ENCODE data around the gene HNRNPR. TPM values are rescaled to one million over a fixed set of nuclear protein-coding genes. Genes with fewer than 3 reads are reported as not detected.

Gene HNRNPR
- total RNA-seq, 1 experiment from 2014 or later = 194 TPM

- no peak for ATAC-seq
- H4K20me1 ChIP-seq (ENCODE audit: insufficient read depth) = peaks cover 29% of the 10 kb centered on the region; the same call in 1 of the 2 replicates
- no peak overlapping the region for H3K9ac ChIP-seq (ENCODE audit: low read length)
- intact Hi-C loops (cut with micrococcal nuclease) = loop anchor here (1.0 kb wide), 1 partner anchor 25 kb away; no protein-coding TSS in a partner anchor
- H3K79me2 ChIP-seq (ENCODE audit: insufficient read depth, low read length) = peaks cover 98% of the 10 kb centered on the region
- no peak overlapping the region for H3K27ac ChIP-seq (ENCODE audit: low read depth, low read length)
- ChIA-PET POLR2A (no interaction called here), RAD21 (ENCODE audit: low non-redundant PET in 1 of 2, low total read pairs in 2 of 2, uncharacterized antibody in 2 of 2, unreplicated experiment in 2 of 2) (no interaction called here), CTCF (no interaction called here)
- no peaks in the 10 kb centered on the region for H3K9me2 ChIP-seq (ENCODE audit: insufficient read depth)
- no peak overlapping the region for H2AFZ ChIP-seq (ENCODE audit: low read depth, low read length, poor library complexity, severe bottlenecking)
- peaks cover 3 to 29% of the 10 kb centered on the region in 2 experiments; a peak in 3 of 4 replicates for H3K4me1 ChIP-seq (ENCODE audit: control insufficient read depth in 1 of 2, insufficient read depth in 2 of 2, low read length in 2 of 2)
- DNase-seq (ENCODE audit: low read depth, low spot score) = no peak
- no peak overlapping the region for H3K4me3 ChIP-seq (replicated peaks in 1 of 2; ENCODE audit: low read depth in 1 of 2, low read length in 2 of 2)
- no peak overlapping the region for H3K4me2 ChIP-seq (ENCODE audit: low read length)
- TSS peak; percentile 2 for BruUV-seq (replicated peaks)
- no peaks in the 10 kb centered on the region for H3K9me3 ChIP-seq (ENCODE audit: control insufficient read depth in 1 of 2, insufficient read depth in 1 of 2, low read depth in 1 of 2, low read length in 2 of 2)
- TF ChIP-seq EGR1 (IDR thresholded peaks at IDR 0.05; ENCODE audit: low read depth) (no peak), EZH2 (IDR thresholded peaks at IDR 0.05) (no peak), ZFX (IDR thresholded peaks at IDR 0.05) (no peak)
- TF ChIP-seq, protein P1, sequence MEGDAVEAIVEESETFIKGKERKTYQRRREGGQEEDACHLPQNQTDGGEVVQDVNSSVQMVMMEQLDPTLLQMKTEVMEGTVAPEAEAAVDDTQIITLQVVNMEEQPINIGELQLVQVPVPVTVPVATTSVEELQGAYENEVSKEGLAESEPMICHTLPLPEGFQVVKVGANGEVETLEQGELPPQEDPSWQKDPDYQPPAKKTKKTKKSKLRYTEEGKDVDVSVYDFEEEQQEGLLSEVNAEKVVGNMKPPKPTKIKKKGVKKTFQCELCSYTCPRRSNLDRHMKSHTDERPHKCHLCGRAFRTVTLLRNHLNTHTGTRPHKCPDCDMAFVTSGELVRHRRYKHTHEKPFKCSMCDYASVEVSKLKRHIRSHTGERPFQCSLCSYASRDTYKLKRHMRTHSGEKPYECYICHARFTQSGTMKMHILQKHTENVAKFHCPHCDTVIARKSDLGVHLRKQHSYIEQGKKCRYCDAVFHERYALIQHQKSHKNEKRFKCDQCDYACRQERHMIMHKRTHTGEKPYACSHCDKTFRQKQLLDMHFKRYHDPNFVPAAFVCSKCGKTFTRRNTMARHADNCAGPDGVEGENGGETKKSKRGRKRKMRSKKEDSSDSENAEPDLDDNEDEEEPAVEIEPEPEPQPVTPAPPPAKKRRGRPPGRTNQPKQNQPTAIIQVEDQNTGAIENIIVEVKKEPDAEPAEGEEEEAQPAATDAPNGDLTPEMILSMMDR (IDR thresholded peaks at IDR 0.05 in 2 of 3, conservative IDR thresholded peaks at IDR 0.05 in 1 of 3; ENCODE audit: borderline replicate concordance in 1 of 3, insufficient read depth in 1 of 3, low read depth in 2 of 3, low read length in 2 of 3) = no peak
- no peaks in the 10 kb centered on the region for H3K27me3 ChIP-seq (ENCODE audit: insufficient read depth, low read length)
- H3K36me3 ChIP-seq (ENCODE audit: control insufficient read depth in 1 of 2, insufficient read depth in 2 of 2, low read length in 2 of 2) = peaks cover 48 to 75% of the 10 kb centered on the region in 2 experiments
These were observed 13.2 kb downstream of the HNRNPR start for GRCh38 chr1:23330846-23331245.

DNA sequence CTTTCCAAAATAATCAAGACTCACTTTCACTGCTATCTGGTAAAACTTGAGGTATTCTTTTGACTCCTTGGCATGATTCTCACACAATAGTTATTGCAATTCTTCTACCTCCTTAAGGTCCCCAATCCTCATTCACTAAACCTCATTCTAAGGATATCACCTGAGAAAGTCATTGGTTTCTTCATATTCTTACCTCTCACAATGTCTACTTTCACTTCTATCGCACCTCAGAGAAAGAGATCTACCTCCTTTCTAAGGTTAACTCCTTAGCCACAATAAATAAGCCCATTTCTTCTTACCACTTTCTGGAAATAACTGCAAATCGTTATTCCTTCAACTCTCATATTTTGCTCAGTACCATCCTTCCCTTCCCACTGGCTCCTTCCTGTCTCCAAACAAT, 18.7 kb downstream of the HNRNPR start:
- no TSS peak for BruUV-seq (replicated peaks)
- no peak overlapping the region for H3K9ac ChIP-seq (ENCODE audit: low read length)
- TF ChIP-seq JUND (IDR thresholded peaks at IDR 0.05) = no peak
- no peak for TF ChIP-seq SP1 (IDR thresholded peaks at IDR 0.05; ENCODE audit: low read depth)
- no peak for TF ChIP-seq EZH2phosphoT487 (IDR thresholded peaks at IDR 0.05; ENCODE audit: borderline replicate concordance)
- TF ChIP-seq POLR2A (IDR thresholded peaks at IDR 0.05; ENCODE audit: borderline replicate concordance, extremely low read depth, insufficient read depth, insufficient read length) = no peak
- TF ChIP-seq, protein P2, sequence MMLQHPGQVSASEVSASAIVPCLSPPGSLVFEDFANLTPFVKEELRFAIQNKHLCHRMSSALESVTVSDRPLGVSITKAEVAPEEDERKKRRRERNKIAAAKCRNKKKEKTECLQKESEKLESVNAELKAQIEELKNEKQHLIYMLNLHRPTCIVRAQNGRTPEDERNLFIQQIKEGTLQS (IDR thresholded peaks at IDR 0.05) = no peak
- TF ChIP-seq SIN3A (IDR thresholded peaks at IDR 0.05; ENCODE audit: low read depth) = no peak
- no peak overlapping the region for H3K4me3 ChIP-seq (replicated peaks in 1 of 2; ENCODE audit: low read depth in 1 of 2, low read length in 2 of 2)
- no peaks in the 10 kb centered on the region for H3K9me2 ChIP-seq (ENCODE audit: insufficient read depth)
- ChIA-PET RAD21 (ENCODE audit: low non-redundant PET in 1 of 2, low total read pairs in 2 of 2, uncharacterized antibody in 2 of 2, unreplicated experiment in 2 of 2) (no interaction called here), CTCF (no interaction called here), POLR2A (no interaction called here)
- H3K36me3 ChIP-seq (ENCODE audit: control insufficient read depth in 1 of 2, insufficient read depth in 2 of 2, low read length in 2 of 2) = peaks cover 43 to 61% of the 10 kb centered on the region in 2 experiments
- peaks cover 36% of the 10 kb centered on the region for H4K20me1 ChIP-seq (ENCODE audit: insufficient read depth)
- DNase-seq (ENCODE audit: low read depth, low spot score) (no peak), ATAC-seq (no peak)
- intact Hi-C loops (cut with micrococcal nuclease) = no loop called here
- H3K27me3 ChIP-seq (ENCODE audit: insufficient read depth, low read length) = no peaks in the 10 kb centered on the region
- H3K79me2 ChIP-seq (ENCODE audit: insufficient read depth, low read length) = peaks cover 98% of the 10 kb centered on the region
- H3K4me1 ChIP-seq (ENCODE audit: control insufficient read depth in 1 of 2, insufficient read depth in 2 of 2, low read length in 2 of 2) = peaks cover 3 to 20% of the 10 kb centered on the region in 2 experiments; a peak in 3 of 4 replicates
- H3K9me3 ChIP-seq (ENCODE audit: control insufficient read depth in 1 of 2, insufficient read depth in 1 of 2, low read depth in 1 of 2, low read length in 2 of 2) = no peaks in the 10 kb centered on the region
- H3K4me2 ChIP-seq (ENCODE audit: low read length) = no peak overlapping the region
- no peak overlapping the region for H2AFZ ChIP-seq (ENCODE audit: low read depth, low read length, poor library complexity, severe bottlenecking)
- H3K27ac ChIP-seq (ENCODE audit: low read depth, low read length) = no peak overlapping the region
